GM18519 (cell line): Measurements from ENCODE around the gene VPS11.
A peak's percentile ranks its signal among the peaks of the same experiment; 100 is the strongest.
"Not testable (repeated sequence)": the region's sequence is repeated elsewhere in the genome, so short reads cannot be mapped to it uniquely, and the experiment has no call there.

Experiments used
- ATAC-seq: cut with Tn5 transposase; IDR thresholded peaks from one replicate; pipeline ENCODE4 v1.9.1; 2021; ENCODE audit warnings: mild to moderate bottlenecking, moderate library complexity; ENCODE audit not compliant: unreplicated experiment, low FRiP score

VPS11 gene

DNA sequence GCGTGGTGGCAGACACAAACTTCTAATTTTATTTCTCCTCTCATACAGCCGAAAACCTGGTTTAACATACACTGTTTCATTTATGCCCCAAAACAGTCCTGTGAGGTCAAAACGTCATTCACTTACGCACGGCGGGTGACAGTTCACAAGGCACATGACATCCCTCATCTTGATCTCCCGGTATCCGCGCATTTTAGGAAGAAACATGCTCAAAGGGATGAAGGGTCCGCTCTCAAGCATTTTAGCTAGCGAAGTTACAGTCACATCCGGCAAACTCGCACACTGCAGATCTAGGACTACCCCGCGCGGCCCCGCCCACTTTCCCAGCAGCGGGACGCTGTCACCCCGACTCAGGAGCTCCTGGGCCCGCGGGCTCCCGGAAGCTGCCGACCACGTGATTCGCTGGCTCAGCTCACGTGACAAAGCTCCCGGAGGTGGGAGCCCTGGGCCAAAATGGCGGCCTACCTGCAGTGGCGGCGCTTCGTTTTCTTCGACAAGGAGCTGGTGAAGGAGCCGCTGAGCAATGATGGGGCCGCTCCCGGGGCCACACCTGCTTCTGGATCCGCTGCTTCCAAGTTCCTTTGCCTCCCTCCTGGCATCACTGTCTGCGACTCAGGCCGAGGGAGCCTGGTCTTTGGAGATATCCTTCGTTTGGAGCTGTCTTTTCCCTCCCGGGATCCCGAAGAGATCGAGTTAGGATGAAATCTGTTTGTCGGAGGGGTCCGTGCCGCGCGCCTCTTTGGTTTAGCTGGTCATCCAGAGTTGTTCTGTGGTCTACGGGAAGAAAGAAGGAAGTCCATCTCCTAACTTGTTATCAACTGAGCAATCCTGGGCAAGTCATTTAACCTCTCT lies at the start of gene VPS11:
TSS of gene VPS11 (plus strand) at position 448 of the 852 bp plus-strand sequence. CDS start at position 454, 6 bp downstream.
- peak; percentile 73 for ATAC-seq

DNA sequence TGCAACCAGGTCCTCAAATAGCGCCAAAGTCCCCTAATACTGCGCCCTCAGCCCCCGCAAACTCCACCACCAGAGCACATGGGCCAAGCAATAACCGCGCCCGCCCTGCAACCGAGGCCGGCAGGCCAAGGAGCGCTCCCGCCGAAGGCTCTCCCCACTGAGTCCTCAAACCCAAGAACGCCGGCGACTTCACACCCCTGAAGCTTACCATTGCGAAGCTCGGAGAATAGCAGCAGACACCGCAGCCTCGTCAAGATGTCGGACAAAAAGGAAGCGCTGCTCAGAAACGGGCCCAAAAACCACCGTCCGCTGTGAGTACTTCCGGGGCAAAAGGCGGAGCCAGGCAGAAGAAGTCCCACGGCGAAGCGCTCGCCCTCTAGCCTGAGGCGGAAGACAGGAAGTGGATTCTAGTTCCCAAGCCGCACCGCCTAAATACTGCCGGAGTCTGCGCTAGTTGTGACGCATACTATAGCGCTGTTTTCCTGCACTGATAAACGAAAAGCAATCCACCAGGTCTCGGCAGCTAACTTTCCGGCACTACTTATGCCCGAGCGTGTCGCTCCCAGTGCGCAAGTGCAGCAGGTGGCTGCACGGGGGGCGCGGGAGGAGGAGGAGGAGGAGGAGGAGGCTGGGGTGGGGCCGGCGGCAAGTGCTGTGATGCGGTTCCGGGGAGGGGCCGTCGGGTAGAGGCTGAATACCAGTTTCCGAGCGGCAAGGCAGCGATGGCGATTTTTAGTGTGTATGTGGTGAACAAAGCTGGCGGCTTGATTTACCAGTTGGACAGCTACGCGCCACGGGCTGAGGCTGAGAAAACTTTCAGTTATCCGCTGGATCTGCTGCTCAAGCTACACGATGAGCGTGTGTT lies 49.3 kb upstream of the VPS11 start, which contains the start of the genes RPS25 and TRAPPC4:
TSS of gene RPS25 (minus strand) at position 270 of the 865 bp plus-strand sequence. CDS start at position 211, 59 bp downstream.
TSS of gene TRAPPC4 (plus strand) at position 693 of the 865 bp plus-strand sequence. CDS start at position 723, 30 bp downstream.
- ATAC-seq, result peak; percentile 73

DNA sequence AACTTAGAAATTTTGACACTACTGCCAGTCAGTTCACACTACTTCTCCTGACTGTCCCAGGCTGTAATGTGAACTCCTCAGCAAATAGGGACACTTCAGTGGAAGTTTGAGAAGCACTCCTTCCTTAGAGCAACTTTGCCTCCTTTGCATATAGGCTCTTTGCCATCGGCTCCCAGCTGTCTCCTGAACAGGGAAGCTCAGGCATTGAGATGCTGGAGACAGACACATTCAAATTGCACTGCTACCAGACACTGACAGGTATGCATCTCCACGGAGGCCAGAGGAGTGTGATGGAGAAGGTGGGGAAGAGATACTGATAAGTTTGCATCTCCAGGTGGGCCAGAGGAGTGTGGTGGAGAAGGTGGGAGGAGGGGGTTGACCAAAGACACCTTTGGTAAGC lies 47.6 kb upstream of the VPS11 start:
- no peak for ATAC-seq

DNA sequence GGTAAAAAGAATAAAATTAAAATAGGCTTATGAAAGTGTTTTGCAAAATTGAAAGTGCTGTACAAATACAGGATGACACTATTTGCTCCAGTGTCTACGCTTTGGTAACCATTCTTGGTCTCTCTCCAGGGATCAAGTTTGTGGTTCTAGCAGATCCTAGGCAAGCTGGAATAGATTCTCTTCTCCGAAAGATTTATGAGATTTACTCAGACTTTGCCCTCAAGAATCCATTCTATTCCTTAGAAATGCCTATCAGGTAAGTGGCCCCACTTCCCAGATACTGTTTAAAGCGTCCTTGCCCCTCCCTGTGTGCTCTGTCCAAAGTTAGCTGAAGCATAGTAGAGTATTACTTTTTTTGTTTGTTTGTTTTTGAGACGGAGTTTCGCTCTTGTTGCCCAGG lies 46.0 kb upstream of the VPS11 start:
- no peak for ATAC-seq

DNA sequence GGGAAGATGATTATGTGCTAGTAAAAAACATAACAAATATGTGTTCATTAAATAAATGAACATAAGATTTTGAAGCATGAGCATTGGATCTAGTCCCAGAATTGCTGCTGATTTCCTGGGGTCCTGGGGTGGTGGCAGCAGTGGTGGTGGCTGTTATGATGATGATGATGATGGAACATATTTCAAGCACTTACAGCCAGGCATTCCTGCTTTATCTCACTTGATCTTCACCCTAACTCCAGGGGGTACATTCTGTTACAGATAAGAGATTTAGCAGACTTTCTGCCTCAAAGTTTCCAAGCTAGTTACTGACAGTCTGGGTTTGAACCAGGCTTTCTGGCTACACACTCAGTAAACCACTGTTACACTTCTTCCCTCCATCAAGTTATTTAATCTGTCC lies 43.9 kb upstream of the VPS11 start:
- ATAC-seq, result no peak

DNA sequence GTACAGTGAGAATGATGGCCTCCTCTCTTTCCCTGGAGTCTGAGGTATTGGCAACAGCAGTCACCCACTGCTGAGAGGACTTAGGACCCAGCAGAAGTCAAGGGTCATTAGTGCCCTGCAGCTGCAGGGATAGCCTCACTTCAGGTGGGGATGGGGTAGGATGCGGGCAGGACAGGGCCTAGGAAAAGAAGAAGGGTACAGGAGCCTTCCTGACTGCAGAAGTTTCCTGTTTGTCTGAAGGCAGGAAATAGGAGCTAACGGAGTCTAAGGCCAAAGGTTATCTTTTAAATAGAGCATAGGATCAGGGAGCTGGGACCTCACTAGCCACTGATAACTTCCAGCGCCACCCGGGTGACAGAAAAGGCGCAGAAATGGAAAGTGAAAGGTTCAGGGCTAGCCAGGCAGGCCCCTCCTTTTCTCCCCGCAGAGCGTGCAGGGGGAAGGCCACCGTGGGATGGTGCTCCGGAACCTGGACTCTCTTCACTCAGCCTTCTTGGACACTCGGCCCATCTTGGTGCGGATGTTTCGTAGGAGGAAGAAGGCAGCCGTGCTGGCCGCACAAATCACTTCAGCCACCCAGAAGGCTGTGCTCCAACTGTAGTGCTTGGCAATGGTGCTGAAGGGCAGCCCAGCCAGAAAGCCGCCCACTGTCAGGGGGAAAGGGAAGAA lies 43.1 kb upstream of the VPS11 start:
- ATAC-seq, result no peak

DNA sequence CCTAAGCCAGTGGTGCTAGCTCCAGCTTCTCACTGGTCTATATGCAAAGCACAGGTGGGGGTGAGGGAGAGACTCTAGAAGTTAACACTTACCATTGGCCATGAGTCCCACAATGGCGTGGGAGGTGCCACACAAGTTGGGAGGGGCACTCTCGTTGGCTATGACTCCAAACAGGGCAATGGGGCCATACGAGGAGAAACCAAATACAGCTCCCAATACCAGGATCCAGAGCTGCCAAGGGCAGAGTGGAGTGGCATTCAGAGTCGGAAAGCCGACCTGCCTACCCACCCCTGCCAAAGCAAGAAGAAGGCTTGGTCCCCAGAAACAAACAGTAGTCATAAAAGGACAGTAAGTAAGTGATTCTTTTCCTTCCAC lies 42.5 kb upstream of the VPS11 start:
- no peak for ATAC-seq

DNA sequence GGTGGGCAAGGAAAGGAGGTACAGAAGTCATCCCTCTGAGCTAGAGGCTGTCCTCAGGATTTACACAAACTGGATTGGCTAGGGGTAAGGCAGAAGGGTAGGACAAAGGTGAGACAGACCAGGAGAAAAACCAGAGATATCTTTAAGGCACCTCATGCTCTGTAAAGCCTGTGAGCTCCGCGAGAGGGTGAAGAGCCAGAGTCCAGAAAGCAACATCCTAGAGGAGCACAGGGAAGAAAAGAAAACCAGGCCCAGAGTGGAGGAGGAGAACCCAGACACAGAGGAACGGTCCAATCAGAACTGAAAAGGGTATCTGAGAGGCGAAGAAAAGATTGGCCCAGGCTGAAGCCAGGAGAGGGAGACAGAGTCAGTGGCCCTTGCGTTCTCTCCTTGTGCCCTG lies 42.1 kb upstream of the VPS11 start:
- no peak for ATAC-seq

DNA sequence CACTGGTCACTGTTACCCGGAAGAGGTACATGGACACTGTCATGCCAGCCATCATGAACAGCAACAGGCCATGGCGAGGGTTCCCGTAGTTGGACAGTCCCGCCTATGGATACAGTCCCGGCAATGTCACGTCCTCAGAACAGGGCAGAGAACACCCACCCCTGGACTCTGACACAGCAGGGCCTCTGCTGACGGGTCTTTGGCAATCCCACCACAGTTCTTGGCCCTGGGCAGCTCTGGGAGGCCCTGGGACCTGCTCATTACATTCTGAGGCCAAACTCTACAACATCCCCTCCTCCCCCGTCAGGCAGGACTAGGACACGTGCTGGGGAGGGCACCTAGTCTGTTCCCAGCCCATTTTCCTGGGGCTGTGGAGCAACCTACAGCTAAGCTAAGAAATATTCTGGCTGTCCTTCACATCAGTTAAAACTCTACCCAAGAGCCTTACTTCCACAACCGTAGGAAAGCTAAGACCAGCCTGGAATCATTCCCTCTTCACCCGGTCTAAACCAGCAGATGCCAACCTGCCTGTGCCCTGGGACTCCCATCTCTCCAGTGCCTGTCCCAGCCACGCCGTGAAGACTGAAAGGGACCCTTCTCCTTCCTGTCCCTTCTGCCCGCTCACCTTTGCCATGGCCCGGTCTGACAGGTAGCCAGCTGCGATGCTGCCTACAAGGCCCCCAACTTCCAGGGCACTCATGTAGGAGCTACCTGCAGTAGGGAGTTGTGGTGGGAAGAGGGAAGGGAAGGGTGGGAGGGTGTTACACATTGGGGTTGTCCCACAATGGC lies 41.4 kb upstream of the VPS11 start:
- no peak for ATAC-seq

DNA sequence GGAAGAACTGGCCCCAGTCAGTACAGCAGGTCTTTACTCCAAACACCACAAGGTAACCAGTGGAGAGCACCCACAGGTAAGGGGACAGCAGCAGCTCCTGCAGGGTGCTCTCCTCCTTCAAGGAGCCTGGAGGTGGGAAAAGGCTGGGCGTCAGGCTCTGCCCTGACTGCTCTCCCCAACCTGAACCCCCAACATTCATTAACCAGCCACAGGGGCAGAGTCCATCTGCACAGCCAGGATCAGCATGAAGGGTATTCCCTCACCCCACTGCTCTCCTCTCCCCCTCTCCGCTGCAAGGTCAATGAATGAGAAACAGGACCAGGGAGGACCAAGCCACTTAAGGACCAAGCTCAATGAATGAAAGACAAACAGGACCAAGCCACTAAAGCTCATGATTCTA lies 40.6 kb upstream of the VPS11 start:
- ATAC-seq, result no peak

DNA sequence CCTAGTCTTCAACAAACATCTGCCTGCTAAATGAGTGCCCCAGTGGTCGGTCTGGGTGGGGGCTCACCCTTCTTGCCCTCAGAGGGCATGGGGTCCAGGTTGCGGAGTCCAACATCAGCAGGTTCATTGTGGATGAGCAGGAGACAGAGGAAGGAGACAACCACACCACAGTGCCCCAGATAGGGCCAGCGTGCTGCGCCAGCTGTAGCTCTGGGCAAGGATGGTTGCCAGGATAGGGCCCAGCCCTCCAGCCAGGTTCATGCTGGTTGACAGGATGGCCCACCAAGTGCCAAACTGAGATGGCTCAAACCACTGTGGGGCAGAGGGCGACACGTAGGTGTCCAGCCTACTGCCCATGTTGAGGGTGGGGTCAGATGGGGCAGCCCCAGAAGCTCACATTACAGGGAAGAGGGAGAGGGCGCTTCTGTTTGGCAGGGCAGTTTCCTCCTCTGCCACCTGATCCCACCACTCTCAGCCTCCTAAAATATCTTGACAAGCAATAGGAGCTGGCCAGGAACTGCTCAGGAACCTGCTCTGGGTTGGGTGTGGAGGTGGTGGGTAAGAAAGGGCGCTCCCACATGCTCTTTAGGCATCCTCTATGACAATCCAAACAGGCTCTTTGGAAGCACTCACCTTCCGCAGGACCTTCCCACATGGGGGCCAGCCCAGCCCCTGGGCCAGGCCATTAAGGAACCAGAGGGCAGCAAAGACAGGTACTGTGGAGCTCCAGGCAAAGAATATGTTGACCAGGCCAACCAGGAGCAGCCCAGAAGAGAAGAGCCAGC lies 39.9 kb upstream of the VPS11 start:
- ATAC-seq, result no peak

DNA sequence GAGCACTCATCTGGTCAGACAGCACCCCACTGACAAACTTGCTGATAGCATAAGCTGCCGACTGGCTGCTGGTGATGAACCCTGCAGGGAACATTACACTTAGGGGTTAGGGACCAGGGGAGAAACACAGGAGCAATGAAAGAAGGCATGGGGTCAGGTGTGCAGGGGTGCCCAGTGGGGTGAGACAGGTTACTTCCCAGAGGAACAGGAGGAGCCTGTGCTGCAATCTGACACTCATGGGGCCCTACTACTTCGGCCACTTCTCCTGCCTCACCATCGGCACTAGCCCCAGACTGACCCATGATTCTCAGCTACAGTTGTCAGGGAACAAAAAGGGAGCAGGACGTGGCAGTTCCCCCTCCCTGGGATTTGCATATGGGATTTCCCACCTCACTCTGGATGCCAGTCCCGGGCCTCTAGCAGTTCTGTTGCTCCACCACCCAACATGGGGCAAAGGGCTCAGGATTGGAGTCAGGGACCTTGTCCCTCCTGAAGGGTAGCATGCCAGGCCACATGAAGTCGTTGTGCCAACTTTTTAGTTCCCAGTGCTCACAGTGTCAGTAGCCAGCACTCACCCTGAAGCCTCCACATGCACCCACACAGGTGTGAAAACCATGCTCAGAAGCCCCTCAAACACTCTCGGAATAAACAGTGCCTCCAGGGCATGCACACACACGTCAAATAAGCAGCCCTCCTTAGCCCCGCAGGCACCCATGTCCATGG lies 39.1 kb upstream of the VPS11 start:
- no peak for ATAC-seq

DNA sequence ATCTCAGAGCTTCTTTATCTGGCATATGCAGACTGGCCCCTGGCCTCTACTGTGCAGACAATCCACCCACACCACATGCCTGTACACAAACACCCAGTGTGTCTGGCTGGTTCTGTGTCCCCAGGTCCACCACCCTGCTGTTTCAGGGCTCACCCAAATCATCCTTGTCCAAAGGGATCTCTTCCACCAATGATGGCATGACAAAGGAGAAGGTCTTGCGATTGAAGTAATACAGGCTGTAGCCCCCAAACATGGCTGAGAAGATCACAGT lies 38.6 kb upstream of the VPS11 start:
- no peak for ATAC-seq

DNA sequence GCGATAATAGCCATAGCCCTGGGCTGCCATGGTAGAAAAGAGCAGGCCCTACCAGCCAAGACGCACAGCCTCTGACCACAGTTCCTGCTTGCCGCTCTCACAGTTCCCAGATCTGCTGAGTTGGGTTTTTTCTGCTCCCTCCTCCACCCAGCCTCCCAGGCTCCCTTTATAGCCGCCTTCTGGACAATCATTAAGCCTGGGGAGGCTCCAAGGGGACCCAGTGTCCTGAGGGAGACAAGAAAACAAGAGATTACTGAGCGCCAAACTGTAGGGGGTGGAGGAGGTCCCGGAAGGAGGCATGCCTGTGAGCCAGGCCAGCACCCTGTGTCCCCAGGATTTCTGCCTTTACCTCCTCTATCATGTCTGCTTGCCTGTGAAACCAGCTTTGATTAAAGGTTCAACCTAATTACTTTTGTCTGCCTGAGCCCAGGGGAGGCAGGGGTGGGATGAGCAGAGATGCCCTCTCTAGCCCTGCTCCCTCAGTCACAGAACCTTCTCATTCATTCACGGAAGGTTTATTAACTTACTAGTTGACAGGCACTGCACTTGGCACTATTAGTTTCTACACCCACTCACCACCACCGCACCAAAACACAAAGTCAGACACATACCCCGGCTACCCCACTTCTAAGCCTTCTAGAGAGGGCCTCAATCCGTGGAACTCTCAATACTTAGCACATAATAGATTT lies 38.1 kb upstream of the VPS11 start:
- peak; percentile 16 for ATAC-seq

DNA sequence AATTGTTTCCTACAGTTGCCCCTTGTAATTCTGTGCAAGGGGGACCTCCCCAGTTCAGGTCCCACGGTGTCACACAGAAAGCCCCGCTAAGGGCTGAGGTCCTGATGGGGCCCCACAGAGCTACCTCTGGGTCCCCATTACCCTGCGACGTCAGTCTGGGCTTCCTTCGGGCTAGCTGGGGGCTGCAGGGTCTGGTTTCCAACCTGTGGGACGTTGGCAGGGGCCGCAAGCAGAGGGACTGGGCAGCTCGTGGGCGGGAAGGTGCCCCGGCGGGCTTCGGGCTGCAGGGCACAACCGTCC lies 37.6 kb upstream of the VPS11 start:
- ATAC-seq, result peak; percentile 8

DNA sequence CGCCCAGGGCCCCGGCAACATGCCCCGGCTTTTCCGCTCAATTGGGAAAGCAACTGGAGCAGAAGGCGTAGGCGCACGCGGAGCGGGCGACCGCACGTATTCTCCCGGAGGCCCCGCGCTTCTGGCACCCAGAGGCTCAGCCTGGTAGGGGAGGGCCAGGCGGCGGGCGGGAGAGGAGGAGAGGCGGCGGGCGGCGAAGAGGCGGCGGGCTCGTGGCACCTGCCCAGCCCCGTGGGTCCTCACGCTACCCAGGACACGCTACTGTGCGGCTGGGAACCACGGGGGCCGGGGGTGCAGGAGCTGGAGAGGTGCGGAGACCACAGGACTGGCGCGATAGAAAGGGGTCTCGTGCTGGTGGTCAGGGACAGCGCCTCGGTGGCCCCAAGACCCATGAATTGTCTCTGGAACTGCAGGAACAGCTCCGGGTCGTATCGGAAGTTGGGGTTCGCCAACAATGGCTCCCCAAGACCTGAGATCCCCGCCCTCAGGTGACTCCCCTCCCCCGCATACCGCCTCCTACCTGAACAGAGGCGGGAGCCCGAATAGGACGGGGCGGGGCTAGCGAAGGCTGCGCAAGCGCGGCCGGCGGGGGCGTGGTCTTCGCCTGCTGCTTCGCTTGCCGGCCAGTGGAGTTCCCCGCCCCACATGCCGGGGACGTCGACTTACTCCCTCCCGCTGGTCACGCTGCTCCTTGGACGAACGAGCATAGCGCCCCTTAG lies 37.1 kb upstream of the VPS11 start, which contains the start of gene SLC37A4:
TSS of gene SLC37A4 (minus strand) at position 549 of the 719 bp plus-strand sequence.
- peak; percentile 91 for ATAC-seq

DNA sequence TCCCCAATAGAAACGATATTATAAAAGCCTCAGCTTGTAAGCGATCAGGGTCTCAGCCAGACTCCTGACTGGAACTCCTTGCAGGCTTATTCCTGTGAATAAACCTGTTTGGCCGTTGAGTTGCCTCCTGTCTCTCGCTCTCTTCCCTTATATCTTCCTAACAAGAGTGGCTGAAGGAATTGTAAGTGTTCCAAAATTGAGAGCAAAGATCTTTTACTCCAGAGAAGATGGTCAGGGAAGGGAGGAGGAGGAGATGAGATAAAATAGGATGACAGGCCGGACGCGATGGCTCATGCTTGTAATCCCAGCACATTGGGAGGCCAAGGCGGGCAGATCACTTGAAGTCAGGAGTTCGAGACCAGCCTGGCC lies 35.7 kb upstream of the VPS11 start:
- ATAC-seq, result no peak

DNA sequence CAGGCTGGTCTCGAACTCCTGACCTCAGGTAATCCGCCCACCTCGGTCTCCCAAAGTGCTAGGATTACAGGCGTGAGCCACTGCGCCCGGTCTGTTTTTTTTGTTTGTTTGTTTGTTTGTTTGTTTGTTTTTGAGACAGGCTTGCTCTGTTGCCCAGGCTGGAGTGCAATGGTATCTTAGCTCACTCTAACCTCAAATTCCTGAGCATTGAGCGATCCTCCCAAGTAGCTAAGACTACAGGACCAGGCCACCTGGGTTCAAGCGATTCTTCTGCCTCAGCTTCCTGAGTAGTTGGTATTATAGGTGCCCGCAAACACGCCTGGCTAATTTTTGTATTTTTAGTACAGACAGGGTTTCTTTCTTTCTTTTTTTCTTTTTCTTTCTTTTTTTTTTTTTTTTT lies 34.2 kb upstream of the VPS11 start:
- ATAC-seq, result not testable (repeated sequence)
